GM19395 (cell line): ENCODE data around the gene RNF220.

Experiments used
- ATAC-seq: cut with Tn5 transposase; IDR thresholded peaks from one replicate; pipeline ENCODE4 v1.9.1; 2021; ENCODE audit warnings: mild to moderate bottlenecking, moderate library complexity; ENCODE audit not compliant: unreplicated experiment

Gene RNF220

GRCh38 chr1:44406737-44407429 lies 1.8 kb downstream of the RNF220 start:
- no peak for ATAC-seq

- no peak for ATAC-seq
Measured at GRCh38 chr1:44407430-44408211, 2.6 kb downstream of the RNF220 start.

DNA sequence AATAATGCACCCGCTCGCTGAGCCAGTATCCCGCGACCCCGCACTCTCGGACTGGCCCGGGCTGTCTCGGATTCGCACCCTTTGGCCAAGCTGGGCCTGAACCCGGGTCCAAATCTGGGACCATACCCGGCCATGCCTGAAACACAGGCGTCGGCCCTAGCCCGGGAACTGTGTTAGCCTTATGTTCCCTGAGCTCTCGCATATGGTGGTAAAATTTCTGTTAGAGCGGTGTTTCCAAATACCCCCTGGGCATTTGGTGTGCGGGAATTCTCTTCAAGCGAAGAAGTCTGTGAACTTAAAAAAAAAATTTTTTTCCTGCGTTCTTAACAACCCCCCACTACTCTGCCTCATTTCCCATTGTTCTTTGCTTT lies 3.1 kb downstream of the RNF220 start:
- no peak for ATAC-seq

DNA sequence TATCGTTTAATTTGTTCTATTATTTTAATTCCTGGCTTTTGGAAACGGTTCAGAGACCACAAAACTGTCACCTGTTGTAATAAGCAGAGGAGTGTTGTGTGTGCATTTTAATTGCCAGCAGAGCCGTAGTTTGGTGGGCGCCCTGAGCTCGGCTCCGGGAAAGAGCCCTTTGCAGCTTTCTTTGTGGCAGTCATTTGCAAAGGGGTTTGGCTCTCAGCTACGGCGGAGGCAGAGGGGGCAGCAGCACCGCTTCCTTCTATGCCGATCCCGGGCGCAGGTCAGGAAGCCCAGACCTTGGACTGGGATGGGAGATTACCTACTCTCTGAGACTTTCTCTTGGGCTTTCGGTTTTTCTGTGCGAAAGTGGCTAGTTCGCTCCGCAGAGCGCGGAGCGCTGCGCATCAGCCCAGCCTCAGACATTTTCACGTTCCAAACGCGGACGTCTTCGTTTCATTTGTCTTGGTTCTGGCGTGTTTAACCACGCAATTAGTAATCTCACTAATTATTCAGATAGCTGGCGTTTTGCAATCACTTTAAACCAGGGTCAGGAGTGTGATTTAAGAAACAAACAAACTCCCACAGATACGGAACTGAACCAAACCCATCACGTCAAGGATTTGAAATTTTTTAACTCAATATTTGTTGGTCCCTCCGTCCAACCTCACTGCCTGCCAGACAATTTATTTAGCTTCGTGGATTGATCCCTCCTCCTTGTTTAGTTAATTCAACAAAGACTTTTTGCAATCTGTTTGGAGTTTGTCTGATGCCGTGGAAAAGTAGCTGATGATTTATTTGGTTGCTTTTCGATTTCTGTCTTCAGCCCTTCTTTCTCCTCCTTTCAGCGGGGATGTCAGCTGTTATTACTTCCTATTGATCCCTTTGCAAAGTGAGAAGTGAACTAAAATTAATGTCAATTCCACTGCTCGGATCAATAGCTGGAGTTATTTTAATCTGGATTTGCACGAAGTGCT lies 3.9 kb downstream of the RNF220 start:
- no peak for ATAC-seq

DNA sequence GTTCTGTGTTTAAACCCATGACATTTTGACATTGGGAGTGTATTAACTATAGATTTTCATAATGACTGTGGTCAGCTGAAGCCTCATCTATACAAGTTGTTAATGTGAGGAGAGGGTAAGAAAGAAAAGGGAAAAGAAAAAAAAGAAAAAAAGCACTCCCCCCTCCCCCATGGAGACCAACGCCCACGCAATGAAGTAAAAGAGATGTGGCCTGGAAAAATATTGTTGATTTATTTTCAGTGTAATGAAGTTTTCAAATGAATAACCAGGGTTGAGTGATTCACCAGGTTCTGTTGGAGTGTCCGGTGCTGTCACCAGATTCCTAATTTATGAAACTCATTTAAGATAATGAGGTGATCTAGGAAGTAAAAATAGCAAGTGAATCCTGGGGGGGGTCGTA lies 4.7 kb downstream of the RNF220 start:
- no peak for ATAC-seq

GRCh38 chr1:44411861-44412260 lies 6.8 kb downstream of the RNF220 start:
- ATAC-seq = no peak

DNA sequence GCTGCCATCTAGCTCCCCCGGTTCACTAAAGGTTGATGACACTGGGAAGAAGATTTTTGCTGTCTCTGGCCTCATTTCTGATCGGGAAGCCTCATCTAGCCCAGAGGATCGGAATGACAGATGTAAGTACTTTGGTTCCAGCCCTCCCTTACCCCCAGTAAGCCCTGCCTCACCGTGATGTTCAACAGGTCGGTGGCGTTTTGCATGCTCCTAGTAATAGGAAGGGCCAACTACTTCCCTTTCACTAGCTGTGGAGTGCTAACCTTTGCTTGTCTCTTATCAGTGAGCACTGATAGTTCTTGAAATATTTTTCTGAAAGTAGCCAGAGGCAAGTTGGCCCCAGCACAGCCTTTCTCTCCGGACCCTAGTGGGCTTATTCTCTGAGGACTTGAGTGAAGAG lies 7.5 kb downstream of the RNF220 start:
- ATAC-seq = no peak

- ATAC-seq = no peak
Measured at GRCh38 chr1:44413740-44414139, 8.7 kb downstream of the RNF220 start.

DNA sequence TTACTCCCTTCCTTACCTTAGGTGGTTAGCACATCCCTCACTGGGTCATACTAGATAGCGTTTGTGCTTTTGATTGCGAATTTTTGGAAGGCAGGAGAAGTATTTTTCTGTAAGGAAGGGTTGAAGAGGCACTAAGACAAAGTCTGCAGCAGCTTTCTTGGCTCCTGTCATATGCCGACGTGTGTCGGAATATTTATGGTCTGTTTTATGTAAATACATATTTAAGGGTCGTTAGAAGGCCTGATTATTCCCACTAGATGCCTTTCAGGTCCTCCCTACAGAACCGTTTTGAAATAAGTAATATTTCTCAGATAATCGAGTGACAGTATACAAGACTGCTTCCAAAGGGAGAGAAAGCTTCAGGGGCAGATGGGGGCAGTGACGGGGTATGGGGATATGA lies 10.0 kb downstream of the RNF220 start:
- no peak for ATAC-seq

DNA sequence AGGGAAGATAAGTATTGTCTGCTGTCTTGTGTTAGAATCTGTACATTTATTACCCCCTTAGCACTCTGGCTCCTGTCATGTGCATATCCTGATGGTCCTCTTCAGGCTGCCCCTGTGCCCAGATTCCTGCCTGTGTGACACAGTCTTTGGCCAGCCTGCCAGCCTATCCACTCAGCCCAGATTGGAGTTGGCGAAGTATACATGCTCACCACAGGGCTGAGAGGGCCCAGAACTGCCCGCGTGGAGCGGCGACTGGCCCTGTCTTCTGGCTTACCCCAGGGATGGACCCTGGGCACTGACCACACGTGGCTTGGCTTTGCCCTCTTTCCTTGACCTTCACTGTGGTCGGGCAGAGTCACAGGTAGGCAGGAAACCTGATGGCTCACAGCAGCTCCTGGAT lies 11.4 kb downstream of the RNF220 start:
- no peak for ATAC-seq

DNA sequence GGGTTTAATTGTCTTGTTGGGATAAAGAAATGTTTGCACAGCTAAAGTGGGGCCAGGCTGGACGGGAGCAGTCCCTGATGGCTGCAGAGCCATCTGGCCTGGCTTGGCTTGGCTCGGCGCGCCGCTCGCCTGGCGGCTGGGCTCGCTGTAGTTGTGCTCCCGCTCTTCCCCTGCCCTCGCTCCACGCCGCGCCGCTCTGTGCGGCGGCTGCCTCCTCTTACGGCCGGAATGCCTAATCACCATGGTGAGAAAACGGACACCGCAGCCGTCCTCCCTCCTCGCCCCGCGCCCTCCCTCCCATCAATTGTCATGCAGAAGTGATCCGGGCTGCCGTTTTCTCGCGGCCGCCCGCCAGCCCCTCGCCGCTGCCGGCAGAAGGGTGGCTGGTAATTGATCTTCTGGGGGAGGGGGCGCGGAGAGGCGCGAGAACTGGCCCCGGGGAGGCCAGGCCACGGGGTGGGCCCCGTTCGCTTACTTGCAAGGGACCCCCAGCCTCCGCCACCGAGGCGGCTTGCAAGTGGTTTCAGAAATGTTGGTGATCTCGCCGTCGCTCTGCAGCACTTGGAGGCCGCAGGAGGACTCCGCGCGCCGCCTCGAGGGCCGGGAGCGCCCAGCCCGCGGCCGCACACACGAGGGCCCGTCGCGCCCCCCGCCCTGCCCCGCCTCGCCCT lies 12.4 kb downstream of the RNF220 start:
- ATAC-seq = no peak

- no peak for ATAC-seq
Measured at GRCh38 chr1:44418022-44418673, 13.1 kb downstream of the RNF220 start.

GRCh38 chr1:44419901-44420300 lies 14.8 kb downstream of the RNF220 start:
- ATAC-seq = no peak

GRCh38 chr1:44420535-44420934 lies 15.5 kb downstream of the RNF220 start:
- no peak for ATAC-seq

DNA sequence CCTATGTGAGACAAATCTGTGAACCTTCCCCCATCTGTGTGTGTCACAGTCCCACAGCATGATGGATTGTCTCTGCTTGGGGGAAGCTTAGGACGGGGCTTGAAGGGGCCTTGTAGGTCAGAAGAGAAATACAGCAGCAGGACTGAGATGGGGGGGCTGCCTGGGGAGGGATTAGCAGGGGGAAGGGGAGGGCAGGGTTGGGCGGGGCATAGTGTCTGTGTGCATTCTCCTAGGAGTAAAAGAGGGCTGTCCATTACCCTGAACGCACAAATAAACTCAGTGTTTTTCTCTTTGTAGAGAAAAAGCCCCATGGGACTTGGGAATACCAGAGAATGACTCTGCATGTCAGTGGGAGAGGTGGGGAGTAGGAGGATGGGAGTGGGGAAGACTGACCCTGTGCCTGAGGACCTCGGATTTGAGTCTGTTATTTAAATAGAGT lies 16.4 kb downstream of the RNF220 start:
- ATAC-seq = no peak

- ATAC-seq = no peak
Measured at GRCh38 chr1:44422161-44422560, 17.1 kb downstream of the RNF220 start.

- no peak for ATAC-seq
Measured at GRCh38 chr1:44423591-44424537, 18.8 kb downstream of the RNF220 start.

DNA sequence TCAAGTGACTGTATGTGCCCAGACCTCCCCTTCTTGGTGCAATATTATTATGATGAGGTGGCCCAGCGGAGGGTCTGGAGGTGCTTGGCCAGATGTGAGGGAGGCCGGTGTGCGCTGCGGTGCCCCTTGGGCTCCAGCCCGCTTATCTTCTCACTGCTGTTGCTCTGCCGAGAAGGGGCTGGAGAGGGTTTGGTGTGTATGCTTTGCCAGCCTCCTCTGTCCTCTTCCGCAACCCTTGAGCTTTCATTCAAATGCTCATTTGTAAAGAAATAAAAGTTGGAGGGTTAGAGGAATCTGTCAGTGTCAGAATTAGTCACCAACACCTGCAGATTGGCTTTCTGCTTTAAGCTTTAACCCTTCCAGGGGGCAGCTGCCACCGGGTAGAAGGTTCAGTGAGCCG lies 19.7 kb downstream of the RNF220 start:
- no peak for ATAC-seq
